SK-N-SH (cell line): Measurements from ENCODE around the gene SEPSECS.

Source experiments
- CTCF ChIP-seq: fragments of 200-600 bp; sonication (generic); IDR thresholded peaks from 2 replicates; pipeline ENCODE4 v1.6.1; 2017; ENCODE audit warnings: antibody characterized with exemption, mild to moderate bottlenecking, moderate library complexity
- EP300 ChIP-seq, 2 experiments: IDR thresholded peaks; 2 replicates each; pipeline versions ENCODE4 v1.4.0 to v1.6.1; 2012; ENCODE audit warnings: borderline replicate concordance in 1 of 2, low read depth in 1 of 2, low read length in 1 of 2
- GABPA ChIP-seq: IDR thresholded peaks from 2 replicates; pipeline ENCODE4 v1.4.0; 2012; ENCODE audit warnings: low read depth, mild to moderate bottlenecking
- MAX ChIP-seq: IDR thresholded peaks from 2 replicates; pipeline ENCODE4 v1.4.0; 2012; ENCODE audit warnings: low read depth
- MXI1 ChIP-seq: IDR thresholded peaks from 2 replicates; pipeline ENCODE4 v1.6.1; 2012; ENCODE audit warnings: mild to moderate bottlenecking, low read depth, low read length, improper control_type of control experiment
- NFIC ChIP-seq: IDR thresholded peaks from 2 replicates; pipeline ENCODE4 v1.4.0; 2012; ENCODE audit warnings: borderline replicate concordance
- POLR2AphosphoS5 ChIP-seq: IDR thresholded peaks from 2 replicates; pipeline ENCODE4 v1.6.1; 2012; ENCODE audit warnings: low read depth, low read length
- REST ChIP-seq: IDR thresholded peaks from 2 replicates; pipeline ENCODE4 v1.6.1; 2012; ENCODE audit warnings: mild to moderate bottlenecking, low read depth, low read length, moderate library complexity
- RXRA ChIP-seq: IDR thresholded peaks from 2 replicates; pipeline ENCODE4 v1.4.0; 2012; ENCODE audit warnings: low read depth, mild to moderate bottlenecking, borderline replicate concordance

GRCh38 chr4:25090516-25090915 is 69.7 kb downstream of the SEPSECS start:
- no peak for TF ChIP-seq GABPA
- TF ChIP-seq CTCF = no peak
- no peak for TF ChIP-seq NFIC
- TF ChIP-seq MAX = no peak
- TF ChIP-seq EP300 (IDR thresholded peaks at IDR 0.05; ENCODE audit: borderline replicate concordance in 1 of 2, low read depth in 1 of 2, low read length in 1 of 2) = no peak
- no peak for TF ChIP-seq MXI1
- no peak for TF ChIP-seq RXRA
- TF ChIP-seq POLR2AphosphoS5 = no peak
- TF ChIP-seq REST = no peak
